K562 (cell line): ENCODE results near the gene ERN1. TPM values are rescaled to one million over a fixed set of nuclear protein-coding genes. Genes with fewer than 3 reads are reported as not detected.
A peak's percentile ranks its signal among the peaks of the same experiment; 100 is the strongest.

ENCODE experiments used
- CBFA2T3 ChIP-seq: fragments of 450-650 bp; IDR thresholded peaks from 2 replicates; pipeline ENCODE4 v1.6.1; 2017
- DACH1 ChIP-seq: fragments of 450-650 bp; IDR thresholded peaks from 2 replicates; pipeline ENCODE4 v1.6.1; 2018; ENCODE audit not compliant: partially characterized antibody
- EP300 ChIP-seq: IDR thresholded peaks from 2 replicates; pipeline ENCODE4 v1.6.1; 2012; ENCODE audit warnings: low read length, improper control_type of control experiment
- GATA2 ChIP-seq: sonication (generic); formaldehyde crosslinking; IDR thresholded peaks from 2 replicates; pipeline ENCODE4 v1.4.0; 2020; ENCODE audit warnings: mild to moderate bottlenecking, missing genetic modification reagents
- GTF2B ChIP-seq: IDR thresholded peaks from 2 replicates; pipeline ENCODE4 v1.6.1; 2011; ENCODE audit not compliant: insufficient read length; ENCODE audit errors: extremely low read depth
- HDAC3 ChIP-seq: fragments of 450-650 bp; IDR thresholded peaks from 2 replicates; pipeline ENCODE4 v1.6.1; 2018; ENCODE audit warnings: borderline replicate concordance, mild to moderate bottlenecking, moderate library complexity; ENCODE audit not compliant: partially characterized antibody
- HMGXB4 ChIP-seq: sonication (generic); formaldehyde crosslinking; IDR thresholded peaks from 2 replicates; pipeline ENCODE4 v1.8.1; 2023; ENCODE audit warnings: mild to moderate bottlenecking, missing genetic modification reagents
- MAFF ChIP-seq: IDR thresholded peaks from 2 replicates; pipeline ENCODE4 v1.6.1; 2012; ENCODE audit warnings: low read length, improper control_type of control experiment
- NR4A1 ChIP-seq, 2 experiments: fragments of 250-450 bp in 1 of 2; fragments of 450-650 bp in 1 of 2; sonication (Bioruptor Pico) in 1 of 2; IDR thresholded peaks; 2 replicates each; pipeline versions ENCODE4 v1.4.0 to v1.6.1; 2016 to 2020; ENCODE audit warnings: mild to moderate bottlenecking in 2 of 2, missing compliant biosample characterization in 1 of 2, missing genetic modification characterization in 1 of 2, moderate library complexity in 1 of 2
- PYGO2 ChIP-seq: fragments of 450-650 bp; IDR thresholded peaks from 2 replicates; pipeline ENCODE4 v1.6.1; 2016; ENCODE audit warnings: mild to moderate bottlenecking, missing genetic modification characterization, moderate library complexity, missing compliant biosample characterization
- SMARCE1 ChIP-seq: fragments of 450-650 bp; IDR thresholded peaks from 2 replicates; pipeline ENCODE4 v1.7.1; 2016; ENCODE audit warnings: mild to moderate bottlenecking
- TEAD4 ChIP-seq, 2 experiments: sonication (generic) in 1 of 2; formaldehyde crosslinking in 1 of 2; IDR thresholded peaks; 2 replicates each; pipeline versions ENCODE4 v1.6.1 to v1.8.0; 2012 to 2022; ENCODE audit warnings: borderline replicate concordance in 1 of 2, inconsistent platforms in 1 of 2, low read length in 1 of 2, mild to moderate bottlenecking in 1 of 2, missing genetic modification reagents in 1 of 2
- VEZF1 ChIP-seq: fragments of 200-800 bp; sonication (Bioruptor generic); IDR thresholded peaks from 2 replicates; pipeline ENCODE4 v1.6.1; 2017; ENCODE audit warnings: missing genetic modification characterization, missing compliant biosample characterization
- ZBED1 ChIP-seq: IDR thresholded peaks from 2 replicates; pipeline ENCODE4 v1.6.1; 2014
- ZBTB8A ChIP-seq: fragments of 450-650 bp; IDR thresholded peaks from 2 replicates; pipeline ENCODE4 v1.6.1; 2018; ENCODE audit warnings: mild to moderate bottlenecking, moderate library complexity; ENCODE audit not compliant: partially characterized antibody
- ZNF407 ChIP-seq: fragments of 450-650 bp; IDR thresholded peaks from 2 replicates; pipeline ENCODE4 v1.6.1; 2016; ENCODE audit warnings: low read depth
- polyA plus RNA-seq, 8 experiments: library from polyadenylated mRNA; depleted of rRNA in 4 of 8; stranded (reverse) in 5 of 8; unstranded in 3 of 8; fragments of >200 nt; fragmentation: Nextera tagmentation in 2 of 8; fragmentation: Illumina TruSeq in 1 of 8; extraction: Ambion mirVana in 2 of 8; extraction: Trizol in 1 of 8; gene quantifications; 2 replicates each; pipeline versions ENCODE4 v1.2.1 to v1.2.3, GENCODE V29; 2011 to 2014; ENCODE audit warnings: inconsistent platforms in 1 of 8, missing spikeins in 1 of 8
- total RNA-seq, 7 experiments: library from RNA; depleted of rRNA in 6 of 7; stranded (reverse); fragments of >200 nt in 6 of 7; fragmentation: Illumina TruSeq in 2 of 7; extraction: Trizol in 2 of 7; gene quantifications; 2 replicates each; pipeline versions ENCODE4 v1.2.1 to v1.2.3, GENCODE V29; 2011 to 2021; ENCODE audit warnings: low replicate concordance in 1 of 7

The ERN1 gene
- total and polyA plus RNA-seq, 9 of the 15 experiments (the other 6 are each of a cell fraction or from before 2014, with no cell fraction given) = 2.1 to 22.5 (median 7.3) TPM

GRCh38 chr17:64022611-64023063 lies 107.3 kb downstream of the ERN1 start (continued):
- TF ChIP-seq ZNF407 (no peak), ZBED1 (no peak), VEZF1 (CRISPR knock-in tag) (peak; percentile 29; the same call in 1 of the 2 replicates), CBFA2T3 (peak; percentile 73), GTF2B (no peak), MAFF (no peak), HMGXB4 (no peak), DACH1 (peak; percentile 91), HDAC3 (no peak), GATA2 (CRISPR knock-in tag) (peak; percentile 62; the same call in 1 of the 2 replicates), EP300 (peak; percentile 55), NR4A1 (CRISPR knock-in tag; IDR thresholded peaks at IDR 0.05) (no peak), NR4A1 (tag; IDR thresholded peaks at IDR 0.05) (no peak), PYGO2 (tag) (no peak), SMARCE1 (peak; percentile 89), TEAD4 (IDR thresholded peaks at IDR 0.05; ENCODE audit: low read length) (peak; percentile 85), TEAD4 (CRISPR knock-in tag; IDR thresholded peaks at IDR 0.05; ENCODE audit: borderline replicate concordance) (no peak), ZBTB8A (no peak)
